Smooth muscle cell (in vitro differentiated cells): ENCODE results near the gene FBXL17. TPM values are rescaled to one million over a fixed set of nuclear protein-coding genes. Genes with fewer than 3 reads are reported as not detected.
A peak's percentile ranks its signal among the peaks of the same experiment; 100 is the strongest.

Experiments used
- DNase-seq: peaks from one replicate; lab custom pipeline; 2025; ENCODE audit not compliant: unreplicated experiment; lab: John Stamatoyannopoulos, UW
- H2AFZ ChIP-seq: fragments of 200-600 bp; sonication (generic); 2 replicates; pipeline ENCODE4 v1.6.0; 2016; ENCODE audit warnings: antibody characterized with exemption, low read depth, mild to moderate bottlenecking
- H3F3A ChIP-seq: fragments of 200-600 bp; sonication (generic); 2 replicates; pipeline ENCODE4 v1.6.0; 2017; ENCODE audit warnings: antibody characterized with exemption, low read depth
- H3K27ac ChIP-seq: fragments of 200-600 bp; sonication (generic); 2 replicates; pipeline ENCODE4 v1.5.1; 2016; ENCODE audit warnings: low read depth, mild to moderate bottlenecking
- H3K27me3 ChIP-seq: fragments of 200-600 bp; sonication (generic); 2 replicates; pipeline ENCODE4 v1.6.1; 2016; ENCODE audit warnings: low read depth, mild to moderate bottlenecking
- H3K36me3 ChIP-seq: fragments of 200-600 bp; sonication (generic); 2 replicates; pipeline ENCODE4 v1.5.1; 2016; ENCODE audit warnings: low read depth
- H3K4me1 ChIP-seq: fragments of 200-600 bp; sonication (generic); 2 replicates; pipeline ENCODE4 v1.5.1; 2016; ENCODE audit warnings: low read depth
- H3K4me2 ChIP-seq: fragments of 200-600 bp; sonication (generic); 2 replicates; pipeline ENCODE4 v1.6.0; 2016; ENCODE audit warnings: mild to moderate bottlenecking
- H3K4me3 ChIP-seq: fragments of 200-600 bp; sonication (generic); 2 replicates; pipeline ENCODE4 v1.5.1; 2016; ENCODE audit warnings: mild to moderate bottlenecking
- H3K79me2 ChIP-seq: fragments of 200-600 bp; sonication (generic); 2 replicates; pipeline ENCODE4 v1.6.0; 2016; ENCODE audit warnings: low read depth, mild to moderate bottlenecking
- H3K9ac ChIP-seq: fragments of 200-600 bp; sonication (generic); 2 replicates; pipeline ENCODE4 v1.6.0; 2016; ENCODE audit warnings: low read depth
- H3K9me3 ChIP-seq: fragments of 200-600 bp; sonication (generic); replicated peaks from 2 replicates; pipeline ENCODE4 v1.5.1; 2016; ENCODE audit warnings: low read depth
- H4K20me1 ChIP-seq: fragments of 200-600 bp; sonication (generic); 2 replicates; pipeline ENCODE4 v1.6.0; 2016; ENCODE audit warnings: low read depth
- CTCF ChIP-seq: fragments of 200-600 bp; sonication (generic); IDR thresholded peaks from 2 replicates; pipeline ENCODE4 v1.5.1; 2017; ENCODE audit warnings: borderline replicate concordance, mild to moderate bottlenecking, antibody characterized with exemption; ENCODE audit not compliant: insufficient read depth, poor library complexity, severe bottlenecking
- WGBS: methylation state at CpG from one replicate; pipeline ENCODE4 v1.1.7; 2016; ENCODE audit warnings: low lambda C conversion rate; 5-methylcytosine and 5-hydroxymethylcytosine counted together
- polyA plus RNA-seq: library from polyadenylated mRNA; unstranded; fragments of >200 nt; fragmentation: Nextera tagmentation; extraction: Ambion mirVana; gene quantifications from 2 replicates; pipeline ENCODE4 v1.2.1, GENCODE V29; 2016
- total RNA-seq: library from RNA; depleted of rRNA; stranded (reverse); fragments of >200 nt; gene quantifications from 2 replicates; pipeline ENCODE4 v1.2.3, GENCODE V29; 2014

FBXL17 gene
- total and polyA plus RNA-seq, 2 experiments from 2014 or later = 5.4 to 16.0 TPM

- H3F3A ChIP-seq = no peaks in the 10 kb centered on the region
- no peaks in the 10 kb centered on the region for H3K9me3 ChIP-seq
- peaks cover 4% of the 10 kb centered on the region for H3K4me1 ChIP-seq
- H3K36me3 ChIP-seq = no peaks in the 10 kb centered on the region
- WGBS = 75% methylated on average over 3 of the region's 3 CpGs
- no peak overlapping the region for H3K27ac ChIP-seq
- peak overlapping the region; percentile 72 for H3K4me2 ChIP-seq
- no peak overlapping the region for H2AFZ ChIP-seq
- no peak for DNase-seq
- no peaks in the 10 kb centered on the region for H3K79me2 ChIP-seq
- H3K9ac ChIP-seq = no peak overlapping the region
- no peak for TF ChIP-seq CTCF
- H3K27me3 ChIP-seq = no peaks in the 10 kb centered on the region
- no peaks in the 10 kb centered on the region for H4K20me1 ChIP-seq
- no peak overlapping the region for H3K4me3 ChIP-seq
Measured at GRCh38 chr5:107900721-107901120, 481.2 kb downstream of the FBXL17 start.

GRCh38 chr5:107894361-107894760 is 487.5 kb downstream of the FBXL17 start:
- Histone ChIP-seq H3K79me2 (no peaks in the 10 kb centered on the region), H3K36me3 (no peaks in the 10 kb centered on the region), H3K4me3 (no peak overlapping the region), H3K27ac (no peak overlapping the region), H3K4me2 (no peak overlapping the region), H3K9me3 (no peaks in the 10 kb centered on the region), H3K9ac (no peak overlapping the region), H2AFZ (no peak overlapping the region), H3F3A (no peaks in the 10 kb centered on the region), H3K4me1 (peaks cover 10% of the 10 kb centered on the region), H4K20me1 (no peaks in the 10 kb centered on the region), H3K27me3 (no peaks in the 10 kb centered on the region)
- no peak for TF ChIP-seq CTCF
- DNase-seq = no peak
- WGBS = 85% methylated on average over 1 of the region's 1 CpG

GRCh38 chr5:107893642-107894041 is 488.3 kb downstream of the FBXL17 start:
- Histone ChIP-seq H3K27ac (no peak overlapping the region), H4K20me1 (no peaks in the 10 kb centered on the region), H3K4me1 (peaks cover 12% of the 10 kb centered on the region), H3K9ac (no peak overlapping the region), H3K4me3 (no peak overlapping the region), H2AFZ (no peak overlapping the region), H3K36me3 (no peaks in the 10 kb centered on the region), H3K27me3 (no peaks in the 10 kb centered on the region), H3K4me2 (no peak overlapping the region), H3K9me3 (no peaks in the 10 kb centered on the region), H3F3A (no peaks in the 10 kb centered on the region), H3K79me2 (no peaks in the 10 kb centered on the region)
- TF ChIP-seq CTCF = no peak
- WGBS = 72% methylated on average over 4 of the region's 4 CpGs
- DNase-seq = no peak

GRCh38 chr5:107889387-107889786 is 492.5 kb downstream of the FBXL17 start:
- H3K79me2 ChIP-seq = no peaks in the 10 kb centered on the region
- H3K36me3 ChIP-seq = no peaks in the 10 kb centered on the region
- H3K4me3 ChIP-seq = no peak overlapping the region
- no peak for DNase-seq
- no peaks in the 10 kb centered on the region for H4K20me1 ChIP-seq
- TF ChIP-seq CTCF = no peak
- H3K4me2 ChIP-seq = no peak overlapping the region
- H3K9me3 ChIP-seq = no peaks in the 10 kb centered on the region
- peaks cover 19% of the 10 kb centered on the region for H3K4me1 ChIP-seq
- no peak overlapping the region for H3K27ac ChIP-seq
- H3K27me3 ChIP-seq = no peaks in the 10 kb centered on the region
- no peak overlapping the region for H2AFZ ChIP-seq
- no peaks in the 10 kb centered on the region for H3F3A ChIP-seq
- 70% methylated on average over 3 of the region's 3 CpGs for WGBS
- H3K9ac ChIP-seq = no peak overlapping the region
